Stimulated activated CD8-positive, alpha-beta memory T cell treated with anti-CD3 and anti-CD28 coated beads, Interleukin-4, amount 100 ng/mL, for 4 hours (primary cell): ENCODE data around the gene CLDN25.
"Not testable (repeated sequence)": the region's sequence is repeated elsewhere in the genome, so short reads cannot be mapped to it uniquely, and the experiment has no call there.

Experiments used
- DNase-seq, 2 donors: peaks; one replicate each; pipeline ENCODE4 v3.0.0-alpha.2; 2020; ENCODE audit warnings: low read depth in 2 of 2, low spot score in 1 of 2

The CLDN25 gene

GRCh38 chr11:113779496-113779895, at the start of gene CLDN25:
CLDN25 (plus strand) TSS chr11:113779796; CDS start chr11:113779796, 0 bp downstream.
- DNase-seq: no peak

- DNase-seq: no peak
Observed at GRCh38 chr11:113730887-113731726, 48.5 kb upstream of the CLDN25 start.

- DNase-seq: no peak
Observed at GRCh38 chr11:113732092-113732491, 47.5 kb upstream of the CLDN25 start.

GRCh38 chr11:113736323-113736722, 43.3 kb upstream of the CLDN25 start:
- no peak for DNase-seq

GRCh38 chr11:113752932-113753331, 26.7 kb upstream of the CLDN25 start:
- no peak for DNase-seq

GRCh38 chr11:113760241-113760640, 19.4 kb upstream of the CLDN25 start:
- DNase-seq: no peak

- DNase-seq: not testable (repeated sequence)
Observed at GRCh38 chr11:113763040-113763439, 16.6 kb upstream of the CLDN25 start.

- no peak for DNase-seq
Observed at GRCh38 chr11:113764527-113765219, 14.9 kb upstream of the CLDN25 start.

- DNase-seq: no peak
Observed at GRCh38 chr11:113771964-113772363, 7.6 kb upstream of the CLDN25 start.

- DNase-seq: no peak
Observed at GRCh38 chr11:113773092-113773415, 6.5 kb upstream of the CLDN25 start.

- DNase-seq: peak; percentile 77 to 82
Observed at GRCh38 chr11:113773416-113774173, 6.0 kb upstream of the CLDN25 start, which contains the start of gene ZW10. ZW10 (minus strand) TSS chr11:113773692; CDS start chr11:113773666, 26 bp downstream.

- no peak for DNase-seq
Observed at GRCh38 chr11:113774174-113774503, 5.5 kb upstream of the CLDN25 start.

GRCh38 chr11:113778111-113778910, 1.3 kb upstream of the CLDN25 start:
- DNase-seq: no peak

- no peak for DNase-seq
Observed at GRCh38 chr11:113781682-113782081, 2.1 kb downstream of the CLDN25 start.

- no peak for DNase-seq
Observed at GRCh38 chr11:113782134-113782533, 2.5 kb downstream of the CLDN25 start.

- not testable (repeated sequence) for DNase-seq
Observed at GRCh38 chr11:113789016-113789415, 9.4 kb downstream of the CLDN25 start.

GRCh38 chr11:113789675-113790320, 10.2 kb downstream of the CLDN25 start:
- DNase-seq: no peak

- no peak for DNase-seq
Observed at GRCh38 chr11:113796663-113797259, 17.2 kb downstream of the CLDN25 start.

GRCh38 chr11:113802621-113803020, 23.0 kb downstream of the CLDN25 start:
- DNase-seq: no peak

GRCh38 chr11:113805640-113806039, 26.0 kb downstream of the CLDN25 start:
- no peak for DNase-seq
